PFSK-1 (cell line): ENCODE results near the gene PILRB. TPM values are rescaled to one million over a fixed set of nuclear protein-coding genes. Genes with fewer than 3 reads are reported as not detected.

Source experiments
- FOXP2 ChIP-seq: optimal IDR thresholded peaks from 2 replicates; pipeline ENCODE3; 2011; ENCODE audit warnings: borderline replicate concordance, control low read depth, inconsistent platforms; ENCODE audit not compliant: insufficient read depth; ENCODE audit errors: extremely low read length, extremely low read depth
- POLR2AphosphoS5 ChIP-seq: IDR thresholded peaks from 2 replicates; pipeline ENCODE4 v1.6.1; 2012; ENCODE audit warnings: low read depth, mild to moderate bottlenecking, control low read depth, low read length, moderate library complexity
- REST ChIP-seq, 2 experiments: IDR thresholded peaks; 2 replicates each; pipeline versions ENCODE4 v1.6.1 to v1.8.0; 2011 to 2012; ENCODE audit warnings: low read depth in 2 of 2, low read length in 2 of 2, control low read depth in 1 of 2, inconsistent platforms in 1 of 2, mild to moderate bottlenecking in 1 of 2, moderate library complexity in 1 of 2; ENCODE audit not compliant: insufficient read depth in 1 of 2
- SIN3A ChIP-seq: IDR thresholded peaks from 2 replicates; pipeline ENCODE4 v1.6.1; 2012; ENCODE audit warnings: mild to moderate bottlenecking, low read length, moderate library complexity, borderline replicate concordance; ENCODE audit not compliant: insufficient read depth
- TAF1 ChIP-seq: IDR thresholded peaks from 2 replicates; pipeline ENCODE4 v1.6.1; 2012; ENCODE audit warnings: low read length, control low read depth, borderline replicate concordance; ENCODE audit not compliant: insufficient read depth
- polyA plus RNA-seq: library from polyadenylated mRNA; unstranded; fragments of >200 nt; gene quantifications from one replicate; pipeline ENCODE4 v1.2.1, GENCODE V29; 2012; ENCODE audit warnings: low read depth, missing spikeins; ENCODE audit not compliant: insufficient read length

Gene PILRB
- polyA plus RNA-seq, result 30.5 TPM

- TF ChIP-seq SIN3A (no peak), TAF1 (no peak), POLR2AphosphoS5 (no peak), REST (IDR thresholded peaks at IDR 0.05; ENCODE audit: insufficient read depth in 1 of 2, low read depth in 2 of 2, low read length in 2 of 2) (no peak), FOXP2 (no peak)
Measured at GRCh38 chr7:100358027-100358856, at the start of gene PILRB. Gene PILRB (plus strand): TSS chr7:100358117. CDS start chr7:100358303, 186 bp downstream.

- TF ChIP-seq REST (IDR thresholded peaks at IDR 0.05; ENCODE audit: insufficient read depth in 1 of 2, low read depth in 2 of 2, low read length in 2 of 2), result 0 out of 4 replicates have a peak, but pooled peaks of 1 of the 2 experiments have one; percentile 15
- peak; percentile 75; the same call in 1 of the 2 replicates for TF ChIP-seq TAF1
- TF ChIP-seq POLR2AphosphoS5, result peak; percentile 91
Measured at GRCh38 chr7:100335566-100336466, 22.1 kb upstream of the PILRB start.

GRCh38 chr7:100342765-100343164 lies 15.2 kb upstream of the PILRB start:
- no peak for TF ChIP-seq TAF1
- TF ChIP-seq REST (IDR thresholded peaks at IDR 0.05; ENCODE audit: insufficient read depth in 1 of 2, low read depth in 2 of 2, low read length in 2 of 2), result no peak
- TF ChIP-seq FOXP2, result no peak
- no peak for TF ChIP-seq SIN3A
- no peak for TF ChIP-seq POLR2AphosphoS5

GRCh38 chr7:100346921-100347320 lies 11.0 kb upstream of the PILRB start:
- TF ChIP-seq POLR2AphosphoS5 (no peak), SIN3A (no peak), REST (IDR thresholded peaks at IDR 0.05; ENCODE audit: insufficient read depth in 1 of 2, low read depth in 2 of 2, low read length in 2 of 2) (no peak)
